Hepatocyte (in vitro differentiated cells): Measurements from ENCODE around the gene CDC42BPB. TPM values are rescaled to one million over a fixed set of nuclear protein-coding genes. Genes with fewer than 3 reads are reported as not detected.

Experiments used
- DNase-seq: peaks from one replicate; pipeline ENCODE4 v3.0.0-alpha.2; 2016; ENCODE audit warnings: low spot score
- H2AFZ ChIP-seq: fragments of 200-600 bp; sonication (generic); 2 replicates; pipeline ENCODE4 v1.6.0; 2016; ENCODE audit warnings: antibody characterized with exemption, mild to moderate bottlenecking
- H3K27ac ChIP-seq: fragments of 200-600 bp; sonication (generic); 2 replicates; pipeline ENCODE4 v1.5.1; 2016; ENCODE audit warnings: mild to moderate bottlenecking
- H3K27me3 ChIP-seq: fragments of 200-600 bp; sonication (generic); 2 replicates; pipeline ENCODE4 v1.6.1; 2016
- H3K36me3 ChIP-seq: fragments of 200-600 bp; sonication (generic); replicated peaks from 2 replicates; pipeline ENCODE4 v1.5.1; 2016; ENCODE audit warnings: low read depth; ENCODE audit not compliant: insufficient read depth
- H3K4me1 ChIP-seq: fragments of 200-600 bp; sonication (generic); 2 replicates; pipeline ENCODE4 v1.5.1; 2016; ENCODE audit warnings: mild to moderate bottlenecking, moderate library complexity; ENCODE audit not compliant: insufficient read depth
- H3K4me2 ChIP-seq: fragments of 200-600 bp; sonication (generic); 2 replicates; pipeline ENCODE4 v1.6.0; 2016
- H3K4me3 ChIP-seq: fragments of 200-600 bp; sonication (generic); 2 replicates; pipeline ENCODE4 v1.5.1; 2016; ENCODE audit warnings: mild to moderate bottlenecking
- H3K79me2 ChIP-seq: fragments of 200-600 bp; sonication (generic); 2 replicates; pipeline ENCODE4 v1.6.0; 2017; ENCODE audit warnings: mild to moderate bottlenecking
- H3K9me2 ChIP-seq: fragments of 200-600 bp; sonication (generic); replicated peaks from 2 replicates; pipeline ENCODE4 v1.6.0; 2017; ENCODE audit warnings: mild to moderate bottlenecking; ENCODE audit not compliant: insufficient read depth
- H3K9me3 ChIP-seq: fragments of 200-600 bp; sonication (generic); 2 replicates; pipeline ENCODE4 v1.5.1; 2016; ENCODE audit warnings: low read depth, mild to moderate bottlenecking
- H4K20me1 ChIP-seq: fragments of 200-600 bp; sonication (generic); 2 replicates; pipeline ENCODE4 v1.6.0; 2016; ENCODE audit warnings: mild to moderate bottlenecking; ENCODE audit not compliant: insufficient read depth, poor library complexity, severe bottlenecking
- EZH2 ChIP-seq: fragments of 200-600 bp; sonication (generic); IDR thresholded peaks from 2 replicates; pipeline ENCODE4 v1.6.1; 2016; ENCODE audit warnings: antibody characterized with exemption, mild to moderate bottlenecking, borderline replicate concordance
- EZH2phosphoT487 ChIP-seq: fragments of 200-600 bp; sonication (generic); IDR thresholded peaks from one replicate; pipeline ENCODE4 v1.6.1; 2018; ENCODE audit warnings: antibody characterized with exemption, mild to moderate bottlenecking, low read depth, moderate library complexity; ENCODE audit not compliant: unreplicated experiment, severe bottlenecking
- WGBS: methylation state at CpG from one replicate; pipeline ENCODE4 v1.1.6; 2016; ENCODE audit warnings: low lambda C conversion rate; ENCODE audit errors: missing lambda C conversion rate; 5-methylcytosine and 5-hydroxymethylcytosine counted together
- polyA plus RNA-seq: library from polyadenylated mRNA; unstranded; fragments of >200 nt; fragmentation: Nextera tagmentation; extraction: Ambion mirVana; gene quantifications from 2 replicates; pipeline ENCODE4 v1.2.1, GENCODE V29; 2016
- total RNA-seq: library from RNA; depleted of rRNA; stranded (reverse); fragments of >200 nt; gene quantifications from 2 replicates; pipeline ENCODE4 v1.2.3, GENCODE V29; 2014
- TF ChIP-seq, protein P1 (sequence below): fragments of 200-600 bp; sonication (generic); IDR thresholded peaks from 2 replicates; pipeline ENCODE4 v1.5.1; 2016; ENCODE audit warnings: antibody characterized with exemption, mild to moderate bottlenecking; ENCODE audit not compliant: poor library complexity

Gene CDC42BPB
- total and polyA plus RNA-seq, 2 experiments from 2014 or later: 10.2 to 60.6 TPM

DNA sequence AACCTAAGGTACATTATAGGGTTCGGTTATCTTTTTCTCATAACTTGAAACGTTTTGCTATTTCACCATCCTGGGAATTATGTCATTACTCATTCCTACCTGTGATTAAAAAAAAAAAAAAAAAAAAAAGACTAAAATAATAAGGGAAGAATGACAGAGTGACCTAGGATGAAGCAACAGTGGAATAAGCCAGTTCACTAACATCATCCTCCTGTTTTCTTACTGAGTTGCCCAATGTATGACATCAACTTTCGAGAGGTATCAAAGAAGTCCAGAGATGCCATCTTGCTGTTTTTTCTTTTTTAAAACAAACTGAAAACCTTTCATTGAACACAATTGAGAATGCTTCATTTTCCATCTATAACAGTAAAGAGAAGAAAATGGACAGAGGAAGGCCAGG lies 92.1 kb downstream of the CDC42BPB start:
- Histone ChIP-seq H3K9me2 (no peaks in the 10 kb centered on the region), H3K4me2 (no peak overlapping the region), H4K20me1 (no peaks in the 10 kb centered on the region), H3K27me3 (no peaks in the 10 kb centered on the region), H3K79me2 (no peaks in the 10 kb centered on the region), H3K4me3 (no peak overlapping the region), H3K36me3 (no peaks in the 10 kb centered on the region), H3K27ac (no peak overlapping the region), H3K9me3 (no peaks in the 10 kb centered on the region), H3K4me1 (no peaks in the 10 kb centered on the region), H2AFZ (no peak overlapping the region)
- TF ChIP-seq EZH2phosphoT487: no peak
- TF ChIP-seq, protein P1, sequence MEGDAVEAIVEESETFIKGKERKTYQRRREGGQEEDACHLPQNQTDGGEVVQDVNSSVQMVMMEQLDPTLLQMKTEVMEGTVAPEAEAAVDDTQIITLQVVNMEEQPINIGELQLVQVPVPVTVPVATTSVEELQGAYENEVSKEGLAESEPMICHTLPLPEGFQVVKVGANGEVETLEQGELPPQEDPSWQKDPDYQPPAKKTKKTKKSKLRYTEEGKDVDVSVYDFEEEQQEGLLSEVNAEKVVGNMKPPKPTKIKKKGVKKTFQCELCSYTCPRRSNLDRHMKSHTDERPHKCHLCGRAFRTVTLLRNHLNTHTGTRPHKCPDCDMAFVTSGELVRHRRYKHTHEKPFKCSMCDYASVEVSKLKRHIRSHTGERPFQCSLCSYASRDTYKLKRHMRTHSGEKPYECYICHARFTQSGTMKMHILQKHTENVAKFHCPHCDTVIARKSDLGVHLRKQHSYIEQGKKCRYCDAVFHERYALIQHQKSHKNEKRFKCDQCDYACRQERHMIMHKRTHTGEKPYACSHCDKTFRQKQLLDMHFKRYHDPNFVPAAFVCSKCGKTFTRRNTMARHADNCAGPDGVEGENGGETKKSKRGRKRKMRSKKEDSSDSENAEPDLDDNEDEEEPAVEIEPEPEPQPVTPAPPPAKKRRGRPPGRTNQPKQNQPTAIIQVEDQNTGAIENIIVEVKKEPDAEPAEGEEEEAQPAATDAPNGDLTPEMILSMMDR: no peak
- no peak for TF ChIP-seq EZH2
- WGBS: 93% methylated on average over 3 of the region's 3 CpGs
- DNase-seq: no peak

DNA sequence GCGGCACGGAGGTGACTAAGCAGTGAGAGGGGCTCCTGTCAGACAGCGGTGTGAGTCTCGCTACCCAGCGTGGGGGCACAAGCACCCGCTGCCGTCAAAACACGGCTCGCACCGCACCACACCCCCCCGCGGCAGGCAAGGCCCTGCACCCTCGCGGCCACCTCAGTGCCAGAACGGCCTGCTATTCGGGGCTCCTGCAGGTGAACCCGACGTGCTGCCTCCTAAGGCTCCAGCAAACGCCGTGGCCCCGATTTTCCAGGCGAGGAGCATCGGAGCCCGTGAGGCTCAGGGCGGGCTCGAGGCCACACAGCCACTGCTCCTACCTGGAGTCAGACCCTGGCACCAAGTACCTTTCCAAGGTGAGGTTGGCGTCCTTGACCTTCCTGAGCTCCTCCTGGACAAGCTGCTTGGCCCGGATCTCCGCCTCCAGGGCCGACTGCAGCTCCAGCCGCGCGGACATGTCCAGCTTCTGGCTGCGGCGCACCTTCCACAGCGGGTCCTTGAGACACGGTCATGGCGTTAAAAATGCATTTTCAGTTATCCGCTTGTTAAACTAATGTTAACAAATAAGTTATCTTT lies 93.1 kb downstream of the CDC42BPB start:
- Histone ChIP-seq H3K27ac (no peak overlapping the region), H3K36me3 (no peaks in the 10 kb centered on the region), H3K9me3 (no peaks in the 10 kb centered on the region), H4K20me1 (no peaks in the 10 kb centered on the region), H3K4me3 (no peak overlapping the region), H3K4me1 (no peaks in the 10 kb centered on the region), H3K79me2 (no peaks in the 10 kb centered on the region), H3K27me3 (no peaks in the 10 kb centered on the region), H3K4me2 (no peak overlapping the region), H2AFZ (no peak overlapping the region), H3K9me2 (no peaks in the 10 kb centered on the region)
- no peak for TF ChIP-seq EZH2
- TF ChIP-seq, protein P1: no peak
- TF ChIP-seq EZH2phosphoT487: no peak
- no peak for DNase-seq
- WGBS: 98% methylated on average over 39 of the region's 39 CpGs

DNA sequence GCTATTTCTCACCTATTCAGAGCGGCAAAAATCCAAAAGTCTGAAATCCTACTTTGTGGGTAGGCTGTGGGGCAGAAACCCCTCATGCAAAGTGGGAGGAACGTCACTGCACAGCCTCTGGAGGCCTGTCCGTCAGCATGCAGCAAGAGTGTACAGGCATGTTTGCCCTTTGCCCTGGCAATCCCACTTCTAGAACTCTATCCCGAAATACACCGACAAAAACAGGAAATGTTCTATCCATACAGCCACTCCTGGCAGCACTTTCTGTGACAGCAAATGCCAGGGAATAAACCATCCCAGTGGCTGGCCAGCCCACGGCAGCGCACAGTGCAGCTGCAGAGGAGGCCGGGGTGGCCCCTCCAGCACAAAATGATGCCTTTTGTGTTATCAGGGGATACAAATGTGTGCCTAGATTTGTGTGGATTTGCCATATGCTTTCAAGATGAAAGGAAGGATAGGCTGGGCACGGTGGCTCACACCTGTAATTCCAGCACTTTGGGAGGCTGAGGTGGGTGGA lies 95.2 kb downstream of the CDC42BPB start:
- no peak for TF ChIP-seq EZH2
- no peak overlapping the region for H3K27ac ChIP-seq
- H3K27me3 ChIP-seq: no peaks in the 10 kb centered on the region
- WGBS: 90% methylated on average over 9 of the region's 9 CpGs
- H2AFZ ChIP-seq: no peak overlapping the region
- H3K9me3 ChIP-seq: no peaks in the 10 kb centered on the region
- no peaks in the 10 kb centered on the region for H3K9me2 ChIP-seq
- DNase-seq: no peak
- H3K36me3 ChIP-seq: no peaks in the 10 kb centered on the region
- H3K4me2 ChIP-seq: no peak overlapping the region
- H3K79me2 ChIP-seq: no peaks in the 10 kb centered on the region
- H4K20me1 ChIP-seq: no peaks in the 10 kb centered on the region
- H3K4me3 ChIP-seq: no peak overlapping the region
- H3K4me1 ChIP-seq: no peaks in the 10 kb centered on the region

DNA sequence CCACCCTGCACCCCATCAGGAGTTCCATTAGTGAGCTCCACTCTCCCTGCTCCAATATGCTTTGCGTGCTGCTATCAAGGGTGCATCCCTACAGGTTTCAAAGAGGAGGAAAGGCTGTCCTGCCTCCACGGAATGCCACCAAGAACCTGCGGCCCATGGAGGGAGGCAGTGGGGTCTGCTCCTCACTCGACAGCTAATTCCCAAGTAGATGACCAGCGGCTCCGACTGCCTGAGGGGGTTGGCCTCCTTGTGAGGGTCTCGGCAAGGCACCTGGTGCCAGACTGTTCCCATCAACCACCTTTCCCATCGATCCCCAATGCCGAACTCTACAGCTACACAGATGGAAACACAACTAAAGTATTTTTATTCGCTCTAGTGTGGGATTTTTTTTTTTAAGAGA lies 98.9 kb downstream of the CDC42BPB start:
- Histone ChIP-seq H3K27ac (no peak overlapping the region), H3K4me1 (no peaks in the 10 kb centered on the region), H3K4me2 (no peak overlapping the region), H3K27me3 (no peaks in the 10 kb centered on the region), H2AFZ (no peak overlapping the region), H3K79me2 (no peaks in the 10 kb centered on the region), H3K9me2 (no peaks in the 10 kb centered on the region), H4K20me1 (no peaks in the 10 kb centered on the region), H3K36me3 (no peaks in the 10 kb centered on the region), H3K4me3 (no peak overlapping the region), H3K9me3 (no peaks in the 10 kb centered on the region)
- TF ChIP-seq EZH2: no peak
- TF ChIP-seq EZH2phosphoT487: no peak
- no peak for DNase-seq
- 98% methylated on average over 10 of the region's 10 CpGs for WGBS
